ENCODE data around the gene OLFM3. TPM values are rescaled to one million over a fixed set of nuclear protein-coding genes. Genes with fewer than 3 reads are reported as not detected.

The OLFM3 gene
- total RNA-seq, 1 donor from 2014 or later = not detected

DNA sequence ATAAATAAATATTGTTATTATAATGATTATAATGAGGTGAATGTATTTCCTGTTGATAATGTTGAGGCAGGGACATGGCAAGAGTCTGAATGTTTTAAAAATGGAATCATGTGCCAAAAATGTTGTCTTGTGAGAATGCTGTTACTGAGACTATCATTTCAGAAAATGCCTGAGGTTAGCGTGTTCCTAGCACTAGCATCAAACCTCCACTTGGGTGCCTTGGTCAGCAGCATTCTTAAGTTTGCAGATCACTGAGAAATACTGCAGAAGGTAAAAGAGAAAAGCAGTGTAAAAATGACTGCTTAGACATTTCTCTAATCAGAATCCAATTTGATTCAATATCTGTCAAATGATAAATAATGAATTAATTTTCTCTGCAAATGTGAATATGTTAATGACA lies 50.8 kb downstream of the OLFM3 start:
- DNase-seq (ENCODE audit: low read depth in 2 of 2) = no peak

DNA sequence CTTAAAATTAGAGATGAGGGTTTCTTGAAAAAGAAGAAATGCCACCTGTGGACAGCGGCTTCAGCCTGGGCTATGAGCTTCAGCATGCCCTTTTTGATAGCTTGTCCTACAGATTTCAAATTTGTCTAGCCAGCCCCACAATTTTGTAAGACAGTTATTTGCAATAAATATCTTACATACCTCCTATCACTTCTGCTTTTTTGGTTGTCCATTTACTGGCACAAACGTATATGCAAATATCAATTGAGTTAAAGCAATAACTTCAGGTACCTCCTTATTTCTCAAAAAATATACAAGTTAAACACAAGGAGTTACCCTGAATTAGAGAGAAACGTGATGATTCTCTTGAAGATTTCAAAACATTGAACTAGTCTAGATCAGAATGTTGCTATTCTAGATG lies 53.5 kb downstream of the OLFM3 start:
- DNase-seq (ENCODE audit: low read depth in 2 of 2) = no peak

DNA sequence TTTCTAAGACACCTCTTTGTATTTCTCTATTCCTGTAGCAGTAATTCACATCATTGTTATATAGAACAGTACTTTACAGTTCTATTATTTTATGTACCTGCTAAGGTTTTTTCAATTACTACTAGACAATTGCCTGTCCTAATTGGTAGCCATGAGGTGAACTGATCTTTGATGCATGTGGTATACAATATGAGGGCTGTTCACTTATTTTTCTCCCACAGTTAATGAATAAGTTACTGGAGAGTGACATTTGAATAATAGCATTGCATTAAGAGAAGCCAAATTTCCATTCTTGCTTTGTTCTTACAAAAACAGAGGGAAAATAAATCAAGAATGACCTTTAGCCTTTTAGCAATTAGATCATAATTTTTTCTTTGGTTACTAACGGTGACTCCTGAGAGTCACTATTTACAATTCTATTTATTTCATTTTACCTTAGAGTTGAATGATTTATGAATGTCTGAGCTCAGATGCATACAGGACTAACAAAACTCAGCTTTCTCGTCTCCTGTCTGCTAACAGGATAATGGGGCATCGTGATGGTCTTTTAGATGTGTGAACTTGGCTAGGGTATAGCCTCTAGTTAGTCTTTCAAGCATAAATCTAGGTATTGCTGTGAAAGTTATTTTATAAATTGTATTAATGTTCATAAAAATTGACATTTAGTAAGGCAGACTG lies 54.1 kb downstream of the OLFM3 start:
- no peak for DNase-seq (ENCODE audit: low read depth in 2 of 2)

DNA sequence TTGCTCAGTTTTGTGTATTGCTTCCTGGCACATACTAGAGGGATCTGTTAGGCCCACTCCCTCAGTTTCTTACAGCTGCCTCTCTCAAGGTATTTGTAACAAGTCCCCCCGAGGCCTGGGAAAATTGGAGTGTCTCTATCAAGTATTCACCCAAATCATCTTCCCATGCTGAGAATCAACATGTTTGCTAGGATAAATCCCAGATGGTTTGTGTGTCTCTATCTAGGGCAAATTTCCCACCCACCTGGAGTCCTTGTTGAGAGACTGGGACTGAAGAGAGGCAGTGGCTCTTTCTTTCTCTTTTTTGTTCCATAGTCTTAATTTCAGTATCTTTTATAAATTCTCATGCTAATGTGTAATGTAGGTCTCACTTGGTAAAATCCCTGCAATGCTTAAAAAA lies 58.0 kb downstream of the OLFM3 start:
- DNase-seq (ENCODE audit: low read depth in 2 of 2) = no peak

DNA sequence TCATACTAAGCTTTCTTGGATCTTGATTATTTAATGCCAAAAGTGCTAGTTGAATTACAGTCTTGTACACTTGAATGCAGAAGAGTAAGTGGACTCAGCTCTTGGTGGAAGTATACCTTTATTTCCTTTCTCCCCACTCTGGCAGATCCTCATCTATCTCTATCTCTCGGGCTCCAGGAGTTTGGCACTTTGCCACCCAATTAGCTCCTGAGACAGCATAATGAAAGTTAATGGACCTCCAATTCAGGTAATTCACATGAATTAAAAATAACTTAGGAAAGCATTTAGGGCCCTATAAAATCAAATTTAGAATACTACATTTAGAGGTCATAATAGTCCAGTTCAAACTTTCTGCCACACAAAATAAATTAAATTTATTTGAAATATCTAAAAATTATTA lies 67.4 kb downstream of the OLFM3 start:
- no peak for DNase-seq (ENCODE audit: low read depth in 2 of 2)

DNA sequence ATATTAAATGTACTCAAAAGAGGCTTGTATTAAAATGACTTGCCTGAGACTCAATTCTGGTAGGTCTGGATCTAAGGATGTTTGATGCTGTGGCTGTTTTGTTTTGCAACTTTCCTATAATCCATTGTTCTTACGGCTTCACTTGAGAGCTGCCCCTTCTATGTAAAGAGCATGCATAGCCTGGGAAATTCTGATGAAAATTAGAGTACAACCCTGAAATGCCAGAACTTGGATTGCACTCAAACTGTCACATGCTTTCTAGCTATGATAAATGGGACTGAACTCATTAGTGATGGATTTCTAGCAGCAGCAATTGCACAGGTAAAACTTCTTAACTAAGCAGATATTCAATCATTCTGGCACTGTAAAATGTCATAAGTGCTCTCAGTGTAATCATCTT lies 67.9 kb downstream of the OLFM3 start:
- DNase-seq (ENCODE audit: low read depth in 2 of 2) = no peak

DNA sequence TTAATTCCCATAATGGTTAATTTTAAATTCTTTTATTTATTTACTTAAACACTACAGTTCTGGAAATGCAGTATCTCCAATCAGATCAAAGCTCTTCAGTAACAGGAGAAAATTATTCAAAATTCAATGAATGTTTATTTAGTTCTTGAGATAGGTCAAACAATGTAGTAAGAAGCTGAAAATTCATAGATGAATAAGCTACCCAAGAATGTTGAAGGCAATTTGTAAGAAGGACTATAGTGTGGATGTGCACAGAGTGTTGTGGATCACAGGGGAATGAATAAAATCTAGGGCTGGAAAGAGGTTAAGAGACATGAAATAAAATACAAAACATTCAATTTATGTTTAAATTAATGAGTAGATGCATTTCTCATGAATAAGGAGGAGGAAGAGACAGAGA lies 72.0 kb downstream of the OLFM3 start:
- DNase-seq (ENCODE audit: low read depth in 2 of 2) = no peak

DNA sequence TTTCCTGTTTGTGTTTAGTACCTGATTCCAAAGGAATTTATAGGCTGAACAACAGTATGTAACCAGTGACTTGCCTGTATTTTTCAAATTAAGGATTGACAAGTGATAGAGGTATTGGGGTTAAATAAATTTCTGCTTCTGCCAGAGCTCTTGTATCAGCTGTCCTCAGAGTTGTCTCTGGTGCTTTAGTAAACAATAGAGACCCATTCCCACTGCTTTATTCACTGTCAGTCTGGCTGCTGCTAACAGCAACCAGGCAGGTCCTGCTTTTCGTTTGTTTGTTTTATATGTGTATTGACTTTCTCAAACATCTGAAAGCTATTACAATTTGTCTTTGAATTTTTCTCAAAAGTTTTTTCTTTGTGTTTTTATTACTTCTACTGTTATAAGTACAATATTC lies 76.1 kb downstream of the OLFM3 start:
- DNase-seq (ENCODE audit: low read depth in 2 of 2) = no peak

DNA sequence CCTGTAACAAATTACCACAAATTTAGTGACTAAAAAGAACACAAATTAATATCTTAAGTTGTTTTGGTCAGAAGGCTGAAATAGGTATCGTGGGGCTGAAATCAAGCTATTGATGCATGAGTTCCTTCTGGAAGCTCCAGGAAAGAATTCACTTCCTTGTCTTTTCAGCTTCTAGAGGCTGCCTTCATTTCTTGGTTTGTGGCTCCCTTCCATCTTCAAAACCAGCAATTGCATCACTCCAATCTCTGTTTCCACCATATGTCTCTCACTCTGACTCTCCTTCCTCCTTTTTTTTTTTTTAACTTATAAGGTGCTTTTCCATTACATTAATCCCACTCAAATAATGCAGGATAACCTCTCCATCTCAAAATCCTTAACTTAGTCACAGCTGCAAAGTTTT lies 78.4 kb downstream of the OLFM3 start:
- no peak for DNase-seq (ENCODE audit: low read depth in 2 of 2)

DNA sequence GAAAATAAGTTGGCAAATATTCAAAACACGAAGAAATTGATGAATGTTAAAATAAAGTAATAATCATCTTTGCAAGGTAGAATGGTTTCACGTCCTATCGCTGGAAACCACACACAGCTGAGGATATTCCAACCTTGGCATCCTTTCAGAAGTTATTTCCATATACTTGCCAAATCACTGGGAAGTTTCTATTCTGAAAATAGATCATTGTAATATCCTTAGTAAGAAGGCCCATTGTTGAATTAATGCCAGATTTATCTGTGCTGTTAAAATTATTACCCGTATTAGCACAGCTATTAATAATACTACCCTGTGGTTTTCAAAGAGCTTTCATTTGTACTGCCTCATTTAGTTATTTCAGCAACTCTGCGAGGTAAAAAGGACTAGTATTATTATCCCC lies 81.1 kb downstream of the OLFM3 start:
- no peak for DNase-seq (ENCODE audit: low read depth in 2 of 2)

DNA sequence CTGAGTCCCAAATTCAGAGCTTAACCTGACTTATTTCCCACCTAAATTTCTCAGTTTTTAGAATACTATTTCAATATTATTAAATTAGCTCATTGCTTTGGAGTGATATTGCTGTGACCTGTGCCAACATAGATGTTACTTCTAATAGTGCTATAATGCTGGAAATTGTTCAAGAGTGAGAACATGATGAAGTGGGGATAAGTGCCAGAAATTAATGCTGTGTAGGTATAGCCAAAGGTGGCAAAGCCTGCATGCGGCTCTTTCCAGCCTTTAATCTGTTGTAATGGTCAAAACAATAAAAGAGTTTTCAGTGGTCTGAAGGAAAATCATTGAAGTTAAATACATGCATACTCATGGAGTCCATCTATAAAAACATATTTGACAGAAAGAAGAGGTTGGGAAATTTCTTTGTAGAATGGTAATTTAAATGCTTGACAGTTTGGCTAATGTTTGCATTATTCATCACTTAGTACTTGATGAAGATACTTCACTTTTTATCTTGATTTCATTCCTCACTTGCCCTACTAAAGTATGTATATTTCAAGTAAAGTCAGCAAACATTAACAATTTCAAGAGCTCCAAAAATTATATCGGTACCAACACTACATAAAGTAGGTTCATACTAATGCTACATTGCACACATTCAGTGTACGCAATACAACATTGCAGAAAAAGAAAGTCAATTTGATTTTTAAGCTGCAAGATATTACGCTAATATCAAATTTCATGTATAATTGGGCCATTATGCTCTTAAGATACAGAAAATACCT lies 82.1 kb downstream of the OLFM3 start:
- no peak for DNase-seq (ENCODE audit: low read depth in 2 of 2)

DNA sequence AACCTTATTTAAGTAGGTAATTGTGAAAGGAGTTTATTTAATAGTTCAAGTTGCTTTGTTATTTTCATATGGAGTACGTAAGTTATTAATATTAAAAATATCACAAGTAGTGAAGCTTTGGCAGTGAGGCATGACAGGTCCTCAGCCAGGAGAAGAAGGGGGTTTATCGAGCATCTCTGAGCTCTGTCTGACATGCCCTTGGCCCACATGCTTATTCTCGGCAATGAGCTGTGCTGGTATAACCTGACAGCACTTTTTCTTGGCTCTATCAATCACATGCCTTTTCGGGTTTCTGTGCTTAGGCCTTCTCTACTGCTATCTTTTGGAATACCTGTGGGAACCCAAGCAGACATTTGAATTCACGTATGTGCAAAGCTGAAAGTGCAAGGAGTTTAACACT lies 84.8 kb downstream of the OLFM3 start:
- DNase-seq (ENCODE audit: low read depth in 2 of 2) = no peak

DNA sequence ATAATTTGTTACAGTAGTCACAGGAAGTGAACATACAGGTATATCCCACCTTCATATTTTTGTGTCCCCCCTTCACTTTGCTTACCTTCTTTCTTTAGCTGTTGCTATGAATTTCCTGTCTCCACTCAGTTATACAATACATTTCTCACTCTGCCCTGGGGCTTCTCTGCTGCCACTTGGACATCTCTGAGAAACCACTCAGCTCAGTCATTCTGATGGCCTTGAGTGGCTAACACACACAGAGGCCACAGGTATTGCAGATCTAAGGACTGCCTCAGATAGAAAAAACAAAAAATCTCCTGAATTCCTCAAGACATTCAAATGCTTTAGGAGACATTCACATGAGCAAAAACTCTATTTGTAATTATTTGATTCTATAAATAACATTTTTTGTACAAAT lies 87.7 kb downstream of the OLFM3 start:
- DNase-seq (ENCODE audit: low read depth in 2 of 2) = no peak

DNA sequence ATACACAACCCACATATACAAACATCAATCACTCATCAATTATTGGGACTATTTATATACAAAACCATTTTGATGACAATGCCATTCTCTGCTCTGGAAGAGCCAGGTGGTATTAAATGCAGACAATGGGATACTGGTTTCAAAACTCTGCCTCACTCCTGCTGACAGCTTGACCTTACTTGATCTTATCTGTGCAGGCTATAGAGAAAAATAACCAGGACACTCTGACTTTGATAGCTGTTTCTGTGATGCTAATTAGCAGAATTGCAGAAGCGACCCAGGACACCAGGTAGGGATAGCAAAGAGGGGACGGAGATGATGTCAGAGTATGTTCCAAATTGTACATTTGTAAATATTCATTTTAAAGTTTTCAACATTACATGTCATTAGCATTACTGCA lies 89.5 kb downstream of the OLFM3 start:
- no peak for DNase-seq (ENCODE audit: low read depth in 2 of 2)

DNA sequence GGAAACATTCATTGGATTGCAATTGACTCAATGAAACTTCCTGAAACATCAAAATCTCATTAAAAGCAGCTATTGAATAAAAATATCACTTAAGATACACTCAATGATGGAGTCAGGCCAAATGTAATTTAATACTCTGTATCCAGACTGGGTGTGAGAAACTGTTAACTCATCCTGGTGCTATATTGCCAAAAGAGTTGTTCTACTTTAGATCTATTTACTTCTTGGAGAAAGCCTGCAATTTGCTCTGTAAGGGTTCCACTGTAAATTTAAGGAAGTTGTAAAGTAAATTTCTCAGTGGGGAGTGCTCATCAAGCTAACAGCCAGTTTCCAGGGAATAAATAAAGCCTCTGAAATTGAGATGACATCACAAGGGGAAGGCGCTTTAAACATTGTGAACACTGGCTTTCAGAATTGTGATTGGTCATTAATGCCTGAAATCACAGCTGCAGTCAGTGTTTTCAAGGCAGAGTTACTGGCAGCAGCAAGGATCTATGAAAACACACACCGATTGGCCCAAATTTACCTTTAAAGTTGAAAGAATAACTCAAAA lies 91.4 kb downstream of the OLFM3 start:
- DNase-seq (ENCODE audit: low read depth in 2 of 2) = no peak

DNA sequence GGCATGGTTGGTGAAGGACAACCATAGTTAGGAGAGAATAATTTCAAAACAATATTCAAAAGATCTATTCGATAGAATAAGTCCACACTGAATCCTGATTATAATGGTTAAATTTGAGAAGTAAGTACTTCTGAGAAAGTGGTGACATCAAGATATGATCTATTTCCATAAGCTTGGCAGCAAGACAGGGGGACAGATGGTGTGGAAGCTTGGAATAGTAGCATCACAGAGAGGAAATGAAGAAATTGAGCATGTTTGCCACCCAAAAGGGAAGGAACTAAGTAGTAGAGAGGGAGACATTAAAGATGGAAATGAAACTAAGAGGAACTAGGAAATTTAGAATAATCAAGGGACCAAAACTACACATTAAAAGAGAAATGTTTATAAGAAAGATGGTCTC lies 94.5 kb downstream of the OLFM3 start:
- DNase-seq (ENCODE audit: low read depth in 2 of 2) = no peak

DNA sequence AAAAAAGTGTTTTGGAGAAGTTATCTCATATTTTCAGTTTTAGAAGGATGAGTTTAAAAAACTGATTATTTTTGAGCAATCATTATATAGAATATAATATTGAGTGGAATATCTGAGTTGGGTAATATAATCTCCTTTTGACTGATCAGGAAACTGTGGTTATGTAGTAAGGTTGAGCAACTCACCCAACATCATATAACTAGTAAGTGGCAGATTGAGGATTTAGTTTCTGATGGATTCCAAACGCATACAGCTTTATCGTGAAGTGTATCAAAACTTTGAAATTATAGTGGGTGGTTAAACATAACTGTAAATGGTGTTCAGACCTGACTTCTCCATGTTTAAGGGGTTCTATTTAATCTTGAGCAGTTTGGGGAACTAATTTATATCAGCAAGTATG lies 98.6 kb downstream of the OLFM3 start:
- no peak for DNase-seq (ENCODE audit: low read depth in 2 of 2)

DNA sequence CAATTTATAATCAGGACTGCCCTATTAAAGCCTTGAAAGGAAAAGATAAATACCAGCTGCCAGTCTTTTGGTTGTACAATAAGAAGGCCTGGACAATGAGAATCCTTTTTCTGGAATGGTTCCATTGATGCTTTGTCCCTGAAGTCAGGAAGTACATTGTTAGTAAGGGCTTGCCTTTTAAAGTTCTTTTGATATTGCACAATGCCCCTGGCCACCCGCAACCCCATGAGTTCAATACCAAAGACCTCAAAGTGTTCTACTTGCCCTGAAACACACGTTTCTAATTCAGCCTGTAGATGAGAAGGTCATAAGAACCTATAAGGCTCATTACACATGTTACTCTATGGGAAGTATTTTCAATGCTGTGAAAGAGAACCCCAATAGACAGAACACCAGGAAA lies 112.1 kb downstream of the OLFM3 start:
- DNase-seq (ENCODE audit: low read depth in 2 of 2) = no peak

DNA sequence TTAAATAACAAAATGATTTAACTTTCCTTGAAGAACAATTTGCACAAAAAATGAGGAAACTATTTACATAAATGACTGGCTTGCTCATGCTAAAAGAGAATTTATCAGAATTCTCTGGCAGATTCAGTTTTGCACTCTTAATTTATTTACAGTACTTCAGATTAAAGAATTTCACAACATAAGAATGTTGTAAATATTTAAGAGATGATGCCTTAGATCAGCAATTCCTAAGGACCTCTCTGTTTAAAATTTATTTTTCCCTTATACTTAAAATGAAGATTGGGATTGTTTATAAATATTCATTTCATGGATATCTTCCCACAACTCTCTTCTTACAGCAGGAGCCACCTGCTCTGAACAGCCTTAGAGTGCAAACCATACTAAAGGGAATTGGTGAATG lies 120.8 kb downstream of the OLFM3 start:
- DNase-seq (ENCODE audit: low read depth in 2 of 2) = no peak

DNA sequence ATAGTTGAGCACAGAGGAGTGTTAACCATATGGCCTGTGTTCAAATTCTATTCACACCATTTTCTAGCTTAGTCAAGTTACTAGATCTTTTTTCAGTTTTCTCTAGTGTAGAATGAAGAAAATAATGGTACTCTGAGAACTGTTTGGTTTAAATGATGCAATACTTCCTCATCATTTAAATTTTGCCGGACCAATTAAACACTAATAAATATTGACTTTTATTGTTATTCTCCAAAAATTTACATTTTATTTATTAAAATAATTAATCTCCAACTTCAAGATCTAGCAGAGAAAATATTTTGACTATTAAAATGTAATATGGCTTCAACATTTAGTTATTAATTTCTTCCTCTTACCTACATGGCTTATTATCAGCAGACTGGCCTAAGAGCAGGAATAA lies 123.1 kb downstream of the OLFM3 start:
- DNase-seq (ENCODE audit: low read depth in 2 of 2) = no peak

DNA sequence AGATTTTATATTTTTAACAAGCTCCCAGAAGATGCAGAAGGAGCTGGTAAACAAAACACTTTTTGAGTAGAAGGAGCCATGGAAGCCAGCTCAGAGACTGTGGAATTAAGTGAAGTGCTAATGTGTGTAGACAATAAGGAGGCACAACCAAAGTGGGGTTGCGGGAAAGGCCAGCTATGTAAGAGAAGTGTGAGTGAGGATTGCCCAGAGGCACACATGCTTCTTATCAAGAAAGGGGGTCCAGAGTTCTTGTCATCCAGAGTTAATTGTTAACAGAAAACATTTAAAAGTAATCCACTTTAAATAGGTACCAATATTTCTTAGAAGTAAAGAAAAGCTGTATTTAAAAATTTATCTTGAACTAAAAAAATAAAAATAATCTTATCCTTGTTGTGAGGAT lies 136.8 kb downstream of the OLFM3 start:
- no peak for DNase-seq (ENCODE audit: low read depth in 2 of 2)

DNA sequence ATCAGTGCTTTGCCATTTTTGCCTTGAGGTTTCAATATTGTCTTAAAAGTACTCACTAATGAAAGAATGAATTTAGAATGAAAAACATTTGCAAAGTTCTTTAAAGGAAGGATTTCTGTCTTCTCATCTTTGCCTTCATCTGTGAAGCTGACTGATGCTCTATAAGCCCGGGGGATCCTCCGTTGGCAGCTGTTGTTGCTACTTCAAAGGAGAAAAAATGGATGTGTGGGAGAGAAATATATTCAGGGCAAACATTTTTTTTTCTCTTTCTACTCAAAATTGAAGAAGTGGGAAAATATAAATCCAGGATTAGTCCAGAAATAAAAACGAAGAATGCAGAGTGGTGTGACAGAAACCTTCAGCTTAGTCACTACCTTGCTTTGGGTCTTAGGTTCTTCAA lies 142.5 kb downstream of the OLFM3 start:
- no peak for DNase-seq (ENCODE audit: low read depth in 2 of 2)

DNA sequence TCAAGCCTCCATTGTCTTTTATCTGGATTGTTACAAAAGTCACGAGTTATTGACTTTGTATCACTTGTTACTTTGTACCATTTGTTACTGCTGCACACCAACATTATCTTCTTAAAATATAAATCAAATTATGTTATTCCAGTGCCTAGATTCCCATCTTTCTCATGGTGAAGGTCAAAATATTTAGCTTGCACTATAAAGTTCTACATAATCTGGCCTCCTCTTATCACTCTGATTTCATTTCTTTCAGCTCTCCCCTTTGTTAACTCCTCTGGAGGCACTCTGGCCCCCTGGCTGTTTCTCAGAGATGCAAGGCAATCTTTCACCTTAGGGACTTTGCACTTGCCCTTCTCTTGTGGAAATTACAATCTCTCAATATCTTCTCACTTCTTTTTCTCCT lies 143.8 kb downstream of the OLFM3 start:
- DNase-seq (ENCODE audit: low read depth in 2 of 2) = no peak

Measured in dermis microvascular lymphatic vessel endothelial cell (primary cell).